KOPT-K1 (cell line): ENCODE data around the gene LRP1B.

Experiments used
- H3K27ac ChIP-seq: fragments of 200-600 bp; sonication (generic); 2 replicates; pipeline ENCODE4 v1.5.1; 2016; ENCODE audit warnings: antibody characterized with exemption, mild to moderate bottlenecking, low read depth, low read length; ENCODE audit not compliant: poor library complexity, severe bottlenecking
- H3K36me3 ChIP-seq: fragments of 200-600 bp; sonication (generic); 2 replicates; pipeline ENCODE4 v1.5.1; 2017; ENCODE audit warnings: antibody characterized with exemption, mild to moderate bottlenecking, low read length, moderate library complexity; ENCODE audit not compliant: insufficient read depth
- H3K9me3 ChIP-seq: fragments of 200-600 bp; sonication (generic); 2 replicates; pipeline ENCODE4 v1.5.1; 2017; ENCODE audit warnings: antibody characterized with exemption, low read length, mild to moderate bottlenecking; ENCODE audit not compliant: insufficient read depth, poor library complexity, severe bottlenecking

Gene LRP1B

DNA sequence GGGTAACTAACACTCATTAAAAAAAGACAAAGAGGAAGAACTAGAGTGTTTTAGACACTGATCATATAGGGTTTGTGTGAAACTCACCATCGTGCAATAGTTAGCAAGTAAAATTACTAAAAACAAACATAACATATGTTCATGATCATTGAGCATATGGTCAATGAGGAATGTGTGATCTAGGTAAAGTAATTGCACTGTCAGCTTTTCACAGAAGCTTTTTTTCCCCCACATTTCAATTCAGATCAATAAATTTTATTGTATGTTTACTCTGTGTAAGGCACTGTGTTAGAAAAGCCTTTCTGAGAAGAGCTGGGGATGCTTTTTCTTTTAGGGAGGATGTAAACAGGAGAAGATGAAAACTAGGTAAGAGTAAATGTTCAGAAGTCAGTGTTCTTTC lies 348.2 kb downstream of the LRP1B start:
- no peaks in the 10 kb centered on the region for H3K36me3 ChIP-seq
- H3K27ac ChIP-seq = no peak overlapping the region
- no peaks in the 10 kb centered on the region for H3K9me3 ChIP-seq

DNA sequence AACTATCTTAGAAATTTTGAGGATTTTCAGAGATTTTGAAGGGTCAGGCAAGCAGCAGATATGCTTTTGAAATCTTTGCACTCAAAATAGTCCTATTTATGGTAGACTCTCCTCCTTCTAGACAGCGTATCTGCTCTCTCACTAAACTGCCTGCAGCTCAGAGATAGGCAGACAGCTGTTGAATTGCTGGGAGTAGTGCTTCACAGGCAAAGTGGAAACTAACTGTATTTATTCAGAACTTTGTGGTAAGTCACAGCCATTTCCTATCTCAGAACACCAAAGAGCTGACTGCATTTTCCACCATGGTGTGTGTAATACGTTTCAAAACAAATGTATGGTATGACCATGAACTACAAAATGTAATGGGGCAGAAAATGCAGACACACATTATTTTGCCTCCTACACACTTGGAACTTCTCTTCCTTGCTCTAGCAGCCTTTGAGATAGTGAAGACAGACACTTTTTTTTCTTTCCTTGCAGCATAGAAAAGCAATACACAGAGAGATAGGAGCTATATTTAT lies 352.4 kb downstream of the LRP1B start:
- Histone ChIP-seq H3K9me3 (no peaks in the 10 kb centered on the region), H3K36me3 (no peaks in the 10 kb centered on the region), H3K27ac (no peak overlapping the region)

- Histone ChIP-seq H3K27ac (no peak overlapping the region), H3K9me3 (no peaks in the 10 kb centered on the region), H3K36me3 (no peaks in the 10 kb centered on the region)
These were observed 360.3 kb downstream of the LRP1B start for GRCh38 chr2:141770530-141770929.

- no peaks in the 10 kb centered on the region for H3K36me3 ChIP-seq
- H3K27ac ChIP-seq = no peak overlapping the region
- no peaks in the 10 kb centered on the region for H3K9me3 ChIP-seq
These were observed 363.1 kb downstream of the LRP1B start for GRCh38 chr2:141767691-141768090.

GRCh38 chr2:141767051-141767450 lies 363.8 kb downstream of the LRP1B start:
- H3K27ac ChIP-seq = no peak overlapping the region
- no peaks in the 10 kb centered on the region for H3K9me3 ChIP-seq
- no peaks in the 10 kb centered on the region for H3K36me3 ChIP-seq

DNA sequence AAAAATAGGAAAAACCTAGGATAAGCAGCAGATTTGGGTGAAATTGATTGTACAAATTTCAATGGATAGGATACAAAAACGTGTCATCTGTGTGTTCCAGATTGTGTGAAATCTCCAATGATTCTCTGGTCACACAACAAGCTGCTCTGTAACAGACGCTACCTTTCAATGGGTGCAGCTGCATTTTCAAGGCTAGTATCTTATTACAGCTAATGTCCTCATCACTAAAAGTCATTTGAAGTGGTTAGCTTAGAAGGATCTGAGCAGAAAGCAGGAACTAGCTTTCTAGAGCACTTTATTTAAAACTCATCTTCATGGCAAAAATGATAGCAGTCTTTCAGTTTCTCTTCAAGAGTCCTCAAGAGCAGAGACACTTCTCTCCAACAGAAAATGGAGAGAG lies 364.6 kb downstream of the LRP1B start:
- Histone ChIP-seq H3K36me3 (no peaks in the 10 kb centered on the region), H3K9me3 (no peaks in the 10 kb centered on the region), H3K27ac (no peak overlapping the region)

DNA sequence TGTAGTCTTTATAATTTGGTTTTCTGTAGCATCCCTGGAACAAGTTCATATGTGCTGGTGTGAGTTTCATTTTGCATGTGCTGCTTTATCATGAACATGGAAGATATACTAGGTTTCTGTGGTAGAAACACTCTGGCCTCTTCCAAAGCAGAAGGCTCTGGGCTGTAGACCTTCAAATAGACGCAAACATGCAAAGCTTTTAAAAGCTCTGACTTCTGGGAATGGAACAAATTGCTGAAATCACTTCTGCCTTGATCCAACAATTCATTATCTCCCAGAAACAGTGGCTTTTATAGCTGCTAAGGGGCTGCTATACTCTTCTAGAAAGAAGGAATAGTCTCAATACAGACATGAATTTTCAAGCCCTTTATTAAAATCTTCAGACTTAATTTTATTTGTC lies 382.2 kb downstream of the LRP1B start:
- no peak overlapping the region for H3K27ac ChIP-seq
- H3K9me3 ChIP-seq = no peaks in the 10 kb centered on the region
- H3K36me3 ChIP-seq = no peaks in the 10 kb centered on the region

- no peak overlapping the region for H3K27ac ChIP-seq
- no peaks in the 10 kb centered on the region for H3K36me3 ChIP-seq
- H3K9me3 ChIP-seq = no peaks in the 10 kb centered on the region
These were observed 389.2 kb downstream of the LRP1B start for GRCh38 chr2:141741652-141742051.

GRCh38 chr2:141737492-141738255 lies 393.1 kb downstream of the LRP1B start:
- Histone ChIP-seq H3K27ac (no peak overlapping the region), H3K9me3 (no peaks in the 10 kb centered on the region), H3K36me3 (no peaks in the 10 kb centered on the region)

DNA sequence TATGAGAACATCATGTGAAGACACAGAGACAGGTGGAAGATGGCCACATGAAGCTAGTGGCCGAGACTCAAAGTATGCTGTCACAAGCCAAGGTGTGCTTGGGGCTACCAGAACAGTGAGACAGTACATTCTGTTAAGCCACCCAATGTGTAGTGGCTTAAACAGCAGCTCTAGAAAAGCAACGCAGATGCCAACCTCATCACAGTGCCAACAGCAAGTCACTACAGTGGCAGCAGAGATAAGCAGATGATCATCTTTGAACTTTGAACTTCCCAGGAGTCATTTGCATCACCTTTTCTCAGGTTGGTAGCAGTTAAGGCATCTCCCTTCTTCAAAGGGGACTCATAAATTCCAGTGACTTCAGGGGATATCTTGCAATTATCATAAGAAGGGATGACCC lies 394.4 kb downstream of the LRP1B start:
- Histone ChIP-seq H3K9me3 (no peaks in the 10 kb centered on the region), H3K36me3 (no peaks in the 10 kb centered on the region), H3K27ac (no peak overlapping the region)

DNA sequence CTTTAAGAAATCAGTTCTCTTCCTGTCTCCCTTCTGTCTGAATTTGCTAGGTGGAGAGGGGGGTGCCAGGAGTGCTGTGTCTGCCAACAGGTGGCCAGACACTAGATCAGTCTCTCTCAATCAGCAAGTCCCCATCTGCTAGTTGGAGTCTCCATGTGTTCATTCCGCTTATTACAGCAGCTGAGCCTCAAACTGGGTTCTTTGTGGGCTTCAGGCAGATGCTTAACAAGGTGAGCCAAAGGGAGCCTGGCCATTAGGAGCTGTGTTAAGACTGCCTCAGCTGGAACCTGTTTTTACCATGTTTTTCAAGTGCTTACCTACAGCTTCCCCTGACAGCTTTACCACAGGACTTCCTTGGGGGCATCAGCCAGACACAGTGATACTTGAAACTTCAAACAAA lies 401.9 kb downstream of the LRP1B start:
- Histone ChIP-seq H3K27ac (no peak overlapping the region), H3K36me3 (no peaks in the 10 kb centered on the region)

GRCh38 chr2:141728142-141728541 lies 402.7 kb downstream of the LRP1B start:
- Histone ChIP-seq H3K27ac (no peak overlapping the region), H3K9me3 (no peaks in the 10 kb centered on the region), H3K36me3 (no peaks in the 10 kb centered on the region)

More for the DNA sequence above, 401.9 kb downstream of the LRP1B start:
- no peaks in the 10 kb centered on the region for H3K9me3 ChIP-seq

DNA sequence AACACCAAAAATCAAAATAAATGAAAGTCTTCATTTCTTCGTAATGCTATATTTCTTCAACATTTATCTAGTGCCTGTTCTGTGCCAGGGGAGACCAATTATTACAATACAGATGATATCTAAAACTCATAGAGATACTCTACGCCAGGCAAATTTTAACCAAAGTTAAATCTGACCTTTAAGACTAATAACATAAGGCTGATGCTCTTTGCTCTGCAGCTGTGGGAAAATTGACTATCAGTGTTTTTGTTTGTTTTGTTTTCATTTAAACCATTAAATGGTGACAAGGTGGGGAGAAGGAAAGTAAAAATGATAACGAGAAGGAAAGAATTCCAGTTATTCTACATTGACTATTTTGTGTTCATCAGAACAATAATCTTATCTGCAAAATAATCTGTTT lies 406.4 kb downstream of the LRP1B start:
- no peak overlapping the region for H3K27ac ChIP-seq

GRCh38 chr2:141723814-141724213 lies 407.0 kb downstream of the LRP1B start:
- H3K36me3 ChIP-seq = no peaks in the 10 kb centered on the region
- H3K9me3 ChIP-seq = no peaks in the 10 kb centered on the region
- no peak overlapping the region for H3K27ac ChIP-seq

More for the DNA sequence above, 406.4 kb downstream of the LRP1B start:
- H3K36me3 ChIP-seq = no peaks in the 10 kb centered on the region
- H3K9me3 ChIP-seq = no peaks in the 10 kb centered on the region

- H3K9me3 ChIP-seq = no peaks in the 10 kb centered on the region
- no peak overlapping the region for H3K27ac ChIP-seq
- H3K36me3 ChIP-seq = no peaks in the 10 kb centered on the region
These were observed 410.3 kb downstream of the LRP1B start for GRCh38 chr2:141720476-141720875.

- Histone ChIP-seq H3K9me3 (no peaks in the 10 kb centered on the region), H3K27ac (no peak overlapping the region), H3K36me3 (no peaks in the 10 kb centered on the region)
These were observed 416.3 kb downstream of the LRP1B start for GRCh38 chr2:141714496-141714895.
